ENCODE measurements around the gene CALCOCO1.
A peak's percentile ranks its signal among the peaks of the same experiment; 100 is the strongest.
"Not testable (repeated sequence)": the region's sequence is repeated elsewhere in the genome, so short reads cannot be mapped to it uniquely, and the experiment has no call there.

Gene CALCOCO1

GRCh38 chr12:53696655-53697331, 30.5 kb downstream of the CALCOCO1 start:
- no peak for DNase-seq

GRCh38 chr12:53696285-53696654, 31.0 kb downstream of the CALCOCO1 start:
- DNase-seq, result no peak

GRCh38 chr12:53695152-53696145, 31.8 kb downstream of the CALCOCO1 start:
- no peak for DNase-seq

- no peak for DNase-seq
Measured at GRCh38 chr12:53694756-53695151, 32.5 kb downstream of the CALCOCO1 start.

GRCh38 chr12:53688134-53688533, 39.1 kb downstream of the CALCOCO1 start:
- no peak for DNase-seq

GRCh38 chr12:53686436-53686835, 40.8 kb downstream of the CALCOCO1 start:
- DNase-seq, result no peak

DNA sequence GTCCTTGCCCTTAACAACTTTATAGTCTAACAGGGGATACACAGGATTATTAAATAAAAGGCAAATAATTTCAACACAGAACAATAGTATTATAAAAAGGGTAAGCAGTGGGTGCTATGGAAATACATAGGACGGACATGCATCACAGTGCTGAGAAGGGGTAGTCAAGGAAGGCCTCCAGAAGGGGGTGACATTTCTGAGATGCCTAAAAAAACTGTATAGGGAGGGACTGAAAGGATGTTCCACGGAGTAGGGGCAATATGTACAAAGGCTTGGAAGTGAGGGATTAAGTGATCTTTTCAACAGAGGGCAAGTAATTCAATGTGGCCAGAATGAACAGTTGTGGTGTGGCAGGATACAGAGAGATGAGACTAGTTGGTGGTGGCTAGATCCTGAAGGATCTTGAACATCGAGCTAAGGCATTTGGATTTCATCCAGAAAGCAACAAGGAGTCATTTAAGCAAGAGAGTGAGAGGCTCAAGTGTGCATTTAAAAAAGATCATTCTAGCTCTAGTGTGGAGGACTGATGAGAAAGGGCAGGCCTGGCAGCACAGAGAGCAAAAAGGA, 42.5 kb downstream of the CALCOCO1 start:
- DNase-seq, result no peak

DNA sequence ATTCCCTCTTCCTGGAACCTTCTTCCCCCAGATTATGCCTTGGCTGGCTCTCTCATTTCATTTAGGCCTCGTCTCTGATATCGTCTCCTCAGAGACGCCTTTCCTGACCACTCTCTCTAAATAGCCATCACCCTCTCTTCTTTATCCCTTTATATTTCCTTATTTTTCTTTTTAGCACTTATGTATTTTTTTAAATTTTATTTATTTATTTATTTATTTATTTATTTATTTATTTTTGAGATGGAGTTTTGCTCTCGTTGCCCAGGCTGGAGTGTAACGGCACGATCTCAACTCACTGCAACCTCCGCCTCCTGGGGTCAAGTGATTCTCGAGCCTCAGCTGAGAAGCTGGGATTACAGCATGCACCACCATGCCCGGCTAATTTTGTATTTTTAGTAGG, 43.3 kb downstream of the CALCOCO1 start:
- no peak for DNase-seq

- DNase-seq, result no peak
Measured at GRCh38 chr12:53683494-53683893, 43.8 kb downstream of the CALCOCO1 start.

GRCh38 chr12:53680061-53680460, 47.2 kb downstream of the CALCOCO1 start:
- DNase-seq, result not testable (repeated sequence)

DNA sequence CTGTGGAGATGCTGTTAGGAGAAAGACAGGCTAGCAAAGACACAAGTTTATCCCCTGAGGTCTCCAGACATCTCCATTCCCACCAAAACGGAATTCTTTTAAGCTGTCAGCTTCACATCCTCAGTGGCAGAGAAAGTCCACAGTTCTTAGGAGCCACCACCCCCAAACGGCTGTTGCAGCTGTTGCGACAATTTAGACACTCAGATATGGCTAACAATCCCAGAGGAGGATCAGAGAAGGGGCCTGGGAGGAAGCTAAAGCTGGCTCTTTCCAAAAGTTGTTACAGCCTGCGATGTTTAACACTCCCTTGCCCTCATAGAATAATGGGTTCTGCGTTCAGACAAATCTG, 49.5 kb downstream of the CALCOCO1 start:
- DNase-seq, result no peak

GRCh38 chr12:53677016-53677799, 50.0 kb downstream of the CALCOCO1 start:
- DNase-seq, result no peak

DNA sequence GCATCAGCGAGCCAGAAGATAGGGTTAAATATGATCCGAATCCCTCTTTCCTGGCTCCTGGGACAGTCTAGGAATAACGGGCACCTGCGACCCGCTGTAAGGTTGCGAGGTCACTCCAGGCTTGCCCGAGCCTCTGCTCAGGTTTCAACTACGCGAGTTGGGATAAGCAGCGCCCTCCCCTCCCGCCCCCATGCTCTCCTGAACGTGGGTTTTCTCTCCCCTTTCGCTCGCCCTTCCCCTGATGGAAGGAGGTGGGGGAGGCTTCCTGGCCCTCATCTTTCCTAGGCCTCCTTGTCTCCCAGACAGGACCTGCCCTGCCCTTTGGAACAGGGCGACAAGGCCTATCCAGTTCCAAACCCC, 50.6 kb downstream of the CALCOCO1 start:
- DNase-seq, result no peak

- peak; percentile 56 for DNase-seq
Measured at GRCh38 chr12:53675701-53676607, 51.3 kb downstream of the CALCOCO1 start, which contains the start of gene ATP5MC2. TSS of gene ATP5MC2 (minus strand) at chr12:53676083. CDS start at chr12:53672614, 3,469 bp downstream.

DNA sequence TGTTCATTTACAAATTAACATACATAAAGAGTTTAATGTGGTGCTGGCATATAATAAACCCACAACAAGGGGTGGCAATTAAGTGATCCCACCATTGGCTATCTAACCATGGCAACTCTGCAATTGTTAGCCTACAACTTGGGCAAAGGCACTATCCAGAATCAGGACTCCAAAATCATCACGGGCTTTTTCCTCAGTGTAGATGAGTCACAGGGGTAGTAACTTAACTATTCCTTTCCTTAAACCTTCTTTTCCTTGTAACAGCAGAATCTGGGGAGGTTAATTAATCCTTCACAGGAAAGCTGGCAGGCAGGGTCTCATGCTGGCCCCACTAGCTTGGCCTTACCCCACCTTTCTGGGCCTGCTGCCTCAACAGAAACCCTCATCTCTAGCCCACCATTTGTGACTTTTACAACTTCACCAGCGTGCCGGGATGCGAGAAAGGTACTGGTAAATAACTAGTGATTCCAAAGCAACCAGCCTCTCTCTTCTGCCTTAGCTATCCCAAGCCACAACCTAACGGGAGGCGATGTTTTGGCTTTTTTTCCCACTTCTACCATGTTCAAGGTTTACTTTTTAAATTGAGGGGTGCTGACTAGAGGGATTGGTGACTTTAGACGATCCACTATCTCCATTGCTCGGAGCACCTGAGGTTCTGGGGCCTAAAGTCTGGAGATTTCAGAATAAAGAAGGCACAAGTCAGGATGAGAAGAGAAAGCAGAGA, 52.1 kb downstream of the CALCOCO1 start:
- no peak for DNase-seq

DNA sequence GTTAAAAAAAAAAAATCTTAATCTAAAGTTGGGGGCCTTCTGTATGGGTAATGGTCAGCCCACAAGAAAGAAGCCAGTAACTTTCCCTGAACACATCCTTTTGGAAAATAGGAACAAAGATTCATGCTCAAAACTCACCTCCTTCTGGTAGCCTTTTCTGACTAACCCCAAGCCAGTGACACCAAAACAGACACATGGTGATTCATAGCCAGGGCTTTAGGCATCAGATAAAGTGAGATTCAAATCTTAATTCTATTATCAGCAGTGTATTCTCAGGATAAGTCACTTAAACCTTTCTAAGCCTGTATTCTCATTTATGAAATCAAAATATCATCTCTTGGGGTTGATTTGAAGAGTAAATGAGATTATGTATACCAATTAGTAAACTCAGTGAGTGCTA, 56.3 kb downstream of the CALCOCO1 start:
- DNase-seq, result no peak

DNA sequence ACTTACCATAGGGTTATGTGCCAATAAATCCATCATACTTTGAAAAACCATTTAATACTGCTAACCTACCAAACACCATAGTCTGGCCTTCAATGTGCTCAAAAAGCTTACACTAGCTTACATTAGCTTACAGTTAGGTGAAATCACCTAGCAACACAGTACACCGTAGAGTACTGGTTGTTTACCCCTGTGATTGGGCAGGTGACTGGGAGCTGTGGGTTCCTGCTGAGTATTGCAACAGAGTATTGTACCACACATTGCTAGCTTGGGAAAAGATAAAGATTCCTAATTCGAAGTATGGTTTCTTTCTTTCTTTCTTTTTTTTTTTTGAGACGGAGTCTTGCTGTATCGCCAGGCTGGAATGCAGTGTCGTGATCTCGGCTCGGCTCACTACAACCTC, 56.9 kb downstream of the CALCOCO1 start:
- no peak for DNase-seq

- no peak for DNase-seq
Measured at GRCh38 chr12:53667080-53667479, 60.2 kb downstream of the CALCOCO1 start.

DNA sequence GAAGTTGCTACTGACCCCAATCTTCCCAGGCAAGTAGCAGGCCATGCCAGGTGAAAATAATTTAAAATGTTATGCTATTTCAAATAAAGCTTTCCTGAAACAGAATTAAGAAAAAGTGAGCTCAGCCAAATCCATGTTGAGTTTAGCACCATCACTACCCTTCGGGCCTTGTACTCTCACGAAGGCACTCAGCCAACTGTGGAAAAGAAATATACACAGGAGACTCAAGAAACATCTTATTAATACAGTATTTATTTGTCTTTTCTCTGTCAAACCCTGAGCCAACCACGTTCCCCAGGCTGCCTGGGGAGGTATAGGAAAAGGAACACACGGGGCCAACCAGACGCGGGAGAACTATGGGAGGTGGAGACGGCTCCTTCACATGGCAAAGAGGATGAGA, 62.3 kb downstream of the CALCOCO1 start:
- DNase-seq, result no peak

- no peak for DNase-seq
Measured at GRCh38 chr12:53664191-53664590, 63.1 kb downstream of the CALCOCO1 start.

DNA sequence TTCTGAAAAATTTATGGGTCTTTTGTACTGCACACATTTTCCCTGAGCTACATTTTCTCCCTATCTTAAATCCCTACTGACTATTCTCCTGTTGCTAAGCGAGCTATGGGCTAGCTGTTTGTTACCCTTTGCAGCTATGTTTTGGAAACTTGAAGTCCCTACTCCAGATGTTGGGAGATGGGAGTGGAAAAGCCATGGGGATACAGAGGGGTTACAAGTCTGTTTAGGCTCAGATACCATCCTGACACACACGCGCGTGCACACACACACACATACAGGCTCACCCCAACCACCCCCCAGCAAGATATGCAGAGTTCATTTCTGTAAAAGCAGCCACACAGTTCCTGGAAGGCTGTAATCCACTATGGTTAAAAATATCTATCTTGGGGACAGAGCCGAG, 67.2 kb downstream of the CALCOCO1 start:
- no peak for DNase-seq

Measured in cortex of kidney (tissue), 1 donor.